PC-9 (cell line): ENCODE results near the gene IRAK2. TPM values are rescaled to one million over a fixed set of nuclear protein-coding genes. Genes with fewer than 3 reads are reported as not detected.

ENCODE experiments used
- Bru-seq: library from RNA; stranded (reverse); fragments of 400-500 nt; gene quantifications from one replicate; lab custom pipeline; 2021; lab: Mats Ljungman, UMichigan
- BruChase-seq, 2 experiments: library from RNA; stranded (reverse); fragments of 400-500 nt; gene quantifications; one replicate each; lab custom pipeline; 2021; lab: Mats Ljungman, UMichigan
- BruUV-seq: library from RNA; stranded (reverse); fragments of 400-500 nt; replicated peaks from 2 replicates; lab custom pipeline; 2021; lab: Mats Ljungman, UMichigan
- CTCF ChIA-PET: fragments of 300-600 bp; sonication (Branson Sonifier 250); formaldehyde crosslinking; loops from one replicate; lab custom pipeline; 2022; ENCODE audit warnings: antibody characterized with exemption; lab: Charles Lee
- POLR2A ChIA-PET: fragments of 300-600 bp; sonication (Branson Sonifier 250); formaldehyde crosslinking; loops from one replicate; lab custom pipeline; 2022; ENCODE audit warnings: antibody characterized with exemption; ENCODE audit not compliant: unreplicated experiment; lab: Charles Lee
- DNase-seq, 2 experiments: peaks; one replicate each; pipeline versions ENCODE4 v3.0.0 to v3.0.0-alpha.2; 2015 to 2022; ENCODE audit warnings: mixed read lengths in 1 of 2
- H2AFZ ChIP-seq: fragments of 200-600 bp; sonication (generic); 2 replicates; pipeline ENCODE4 v1.8.1; 2017; ENCODE audit warnings: antibody characterized with exemption
- H3F3A ChIP-seq: fragments of 200-600 bp; sonication (generic); 2 replicates; pipeline ENCODE4 v1.8.1; 2017; ENCODE audit warnings: antibody characterized with exemption, mild to moderate bottlenecking, low read depth; ENCODE audit not compliant: insufficient read depth
- H3K27ac ChIP-seq: fragments of 200-600 bp; sonication (generic); 2 replicates; pipeline ENCODE4 v1.6.1; 2016; ENCODE audit warnings: mixed run types
- H3K27me3 ChIP-seq: fragments of 200-600 bp; sonication (generic); 2 replicates; pipeline ENCODE4 v1.6.1; 2016; ENCODE audit warnings: low read depth, mixed run types; ENCODE audit not compliant: insufficient read depth
- H3K36me3 ChIP-seq: fragments of 200-600 bp; sonication (generic); 2 replicates; pipeline ENCODE4 v1.6.1; 2016; ENCODE audit warnings: low read depth, mixed run types
- H3K4me1 ChIP-seq: fragments of 200-600 bp; sonication (generic); replicated peaks from 2 replicates; pipeline ENCODE4 v1.6.1; 2016; ENCODE audit warnings: mixed run types; ENCODE audit not compliant: insufficient read depth
- H3K4me2 ChIP-seq: fragments of 200-600 bp; sonication (generic); 2 replicates; pipeline ENCODE4 v1.6.1; 2017; ENCODE audit warnings: mixed run types
- H3K4me3 ChIP-seq: fragments of 200-600 bp; sonication (generic); 2 replicates; pipeline ENCODE4 v1.6.1; 2016; ENCODE audit warnings: mixed run types
- H3K79me2 ChIP-seq: fragments of 200-600 bp; sonication (generic); 2 replicates; pipeline ENCODE4 v1.6.1; 2017; ENCODE audit warnings: low read depth, mixed run types
- H3K9me2 ChIP-seq: fragments of 200-600 bp; sonication (generic); 2 replicates; pipeline ENCODE4 v1.8.1; 2017; ENCODE audit warnings: mild to moderate bottlenecking; ENCODE audit not compliant: insufficient read depth
- H3K9me3 ChIP-seq: fragments of 200-600 bp; sonication (generic); 2 replicates; pipeline ENCODE4 v1.8.1; 2016; ENCODE audit warnings: low read depth; ENCODE audit not compliant: insufficient read depth
- H4K20me1 ChIP-seq: fragments of 200-600 bp; sonication (generic); 2 replicates; pipeline ENCODE4 v1.8.1; 2017; ENCODE audit not compliant: insufficient read depth
- EZH2 ChIP-seq: fragments of 200-600 bp; sonication (generic); IDR thresholded peaks from 2 replicates; pipeline ENCODE4 v1.8.0; 2017; ENCODE audit warnings: antibody characterized with exemption, low read depth
- intact Hi-C: fragments of 100-400 bp; cut with micrococcal nuclease; formaldehyde crosslinking; loops from one replicate; pipeline ENCODE4 v1.10.0; 2022; ENCODE audit not compliant: unreplicated experiment
- long read RNA-seq: library from polyadenylated mRNA; stranded (forward); transcript quantifications from one replicate; pipeline ENCODE4 v2.0.0, GENCODE V29; 2022
- total RNA-seq: library from RNA; stranded (reverse); gene quantifications from 2 replicates; pipeline ENCODE4 v1.2.3, GENCODE V29; 2021
- TF ChIP-seq, protein P1 (sequence below): fragments of 200-600 bp; sonication (generic); conservative IDR thresholded peaks from 2 replicates; pipeline ENCODE4 v1.6.1; 2017; ENCODE audit warnings: mixed run types, antibody characterized with exemption, mild to moderate bottlenecking, moderate library complexity

IRAK2 gene, protein sequence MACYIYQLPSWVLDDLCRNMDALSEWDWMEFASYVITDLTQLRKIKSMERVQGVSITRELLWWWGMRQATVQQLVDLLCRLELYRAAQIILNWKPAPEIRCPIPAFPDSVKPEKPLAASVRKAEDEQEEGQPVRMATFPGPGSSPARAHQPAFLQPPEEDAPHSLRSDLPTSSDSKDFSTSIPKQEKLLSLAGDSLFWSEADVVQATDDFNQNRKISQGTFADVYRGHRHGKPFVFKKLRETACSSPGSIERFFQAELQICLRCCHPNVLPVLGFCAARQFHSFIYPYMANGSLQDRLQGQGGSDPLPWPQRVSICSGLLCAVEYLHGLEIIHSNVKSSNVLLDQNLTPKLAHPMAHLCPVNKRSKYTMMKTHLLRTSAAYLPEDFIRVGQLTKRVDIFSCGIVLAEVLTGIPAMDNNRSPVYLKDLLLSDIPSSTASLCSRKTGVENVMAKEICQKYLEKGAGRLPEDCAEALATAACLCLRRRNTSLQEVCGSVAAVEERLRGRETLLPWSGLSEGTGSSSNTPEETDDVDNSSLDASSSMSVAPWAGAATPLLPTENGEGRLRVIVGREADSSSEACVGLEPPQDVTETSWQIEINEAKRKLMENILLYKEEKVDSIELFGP
- total RNA-seq (2.6 and 2.7 TPM in 2 replicates), Bru-seq, nascent RNA (percentile 46 among the genes with signal in this experiment), BruChase-seq, experiment 1, labeled RNA remaining after a 2-hour chase (percentile 54 among the genes with signal in this experiment), BruChase-seq, experiment 2, labeled RNA remaining after a 6-hour chase (percentile 50 among the genes with signal in this experiment)
- long read RNA-seq, transcript IRAK2-201 (13 exons, 3,483 nt): major isoform, 5 of 6 reads
- long read RNA-seq, partial matches to known transcripts: 0 of 6 reads
- long read RNA-seq, other reads (novel, unspliced or antisense): 1 of 6 reads

- peak within 1 kb of the TSS; percentile 99 for H2AFZ ChIP-seq
- peaks cover 14% of the 10 kb centered on the region for H3K9me3 ChIP-seq
- peaks cover 26% of the 10 kb centered on the region for H3K4me1 ChIP-seq
- ChIA-PET POLR2A (no interaction called here), CTCF (interaction anchor here (0.5 to 0.7 kb wide), 2 partner anchors 27 to 1747 kb away, joined by 3 to 4 read pairs; no protein-coding TSS in a partner anchor)
- H3K36me3 ChIP-seq: peaks cover 25% of the 10 kb centered on the region
- peak in 1 of 2 experiments; percentile 65 for DNase-seq
- no peaks in the 10 kb centered on the region for H3K27me3 ChIP-seq
- intact Hi-C loops: loop anchor here (1.0 to 2.0 kb wide), 2 partner anchors 40 to 61 kb away; no protein-coding TSS in a partner anchor
- BruUV-seq: TSS peak; percentile 42
- peak within 1 kb of the TSS; percentile 93 for H3K4me2 ChIP-seq
- peak within 1 kb of the TSS; percentile 50 for H3K27ac ChIP-seq
- no peaks in the 10 kb centered on the region for H4K20me1 ChIP-seq
- H3K79me2 ChIP-seq: peaks cover 45% of the 10 kb centered on the region
- H3F3A ChIP-seq: peaks cover 49% of the 10 kb centered on the region
- no peaks in the 10 kb centered on the region for H3K9me2 ChIP-seq
- peak within 1 kb of the TSS; percentile 99 for H3K4me3 ChIP-seq
- no peak for TF ChIP-seq EZH2
- TF ChIP-seq, protein P1, sequence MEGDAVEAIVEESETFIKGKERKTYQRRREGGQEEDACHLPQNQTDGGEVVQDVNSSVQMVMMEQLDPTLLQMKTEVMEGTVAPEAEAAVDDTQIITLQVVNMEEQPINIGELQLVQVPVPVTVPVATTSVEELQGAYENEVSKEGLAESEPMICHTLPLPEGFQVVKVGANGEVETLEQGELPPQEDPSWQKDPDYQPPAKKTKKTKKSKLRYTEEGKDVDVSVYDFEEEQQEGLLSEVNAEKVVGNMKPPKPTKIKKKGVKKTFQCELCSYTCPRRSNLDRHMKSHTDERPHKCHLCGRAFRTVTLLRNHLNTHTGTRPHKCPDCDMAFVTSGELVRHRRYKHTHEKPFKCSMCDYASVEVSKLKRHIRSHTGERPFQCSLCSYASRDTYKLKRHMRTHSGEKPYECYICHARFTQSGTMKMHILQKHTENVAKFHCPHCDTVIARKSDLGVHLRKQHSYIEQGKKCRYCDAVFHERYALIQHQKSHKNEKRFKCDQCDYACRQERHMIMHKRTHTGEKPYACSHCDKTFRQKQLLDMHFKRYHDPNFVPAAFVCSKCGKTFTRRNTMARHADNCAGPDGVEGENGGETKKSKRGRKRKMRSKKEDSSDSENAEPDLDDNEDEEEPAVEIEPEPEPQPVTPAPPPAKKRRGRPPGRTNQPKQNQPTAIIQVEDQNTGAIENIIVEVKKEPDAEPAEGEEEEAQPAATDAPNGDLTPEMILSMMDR: peak; percentile 74
These were observed at the start of gene IRAK2 for GRCh38 chr3:10164546-10165393. Gene IRAK2 (plus strand): TSS chr3:10164919. CDS start chr3:10164955, 36 bp downstream.

DNA sequence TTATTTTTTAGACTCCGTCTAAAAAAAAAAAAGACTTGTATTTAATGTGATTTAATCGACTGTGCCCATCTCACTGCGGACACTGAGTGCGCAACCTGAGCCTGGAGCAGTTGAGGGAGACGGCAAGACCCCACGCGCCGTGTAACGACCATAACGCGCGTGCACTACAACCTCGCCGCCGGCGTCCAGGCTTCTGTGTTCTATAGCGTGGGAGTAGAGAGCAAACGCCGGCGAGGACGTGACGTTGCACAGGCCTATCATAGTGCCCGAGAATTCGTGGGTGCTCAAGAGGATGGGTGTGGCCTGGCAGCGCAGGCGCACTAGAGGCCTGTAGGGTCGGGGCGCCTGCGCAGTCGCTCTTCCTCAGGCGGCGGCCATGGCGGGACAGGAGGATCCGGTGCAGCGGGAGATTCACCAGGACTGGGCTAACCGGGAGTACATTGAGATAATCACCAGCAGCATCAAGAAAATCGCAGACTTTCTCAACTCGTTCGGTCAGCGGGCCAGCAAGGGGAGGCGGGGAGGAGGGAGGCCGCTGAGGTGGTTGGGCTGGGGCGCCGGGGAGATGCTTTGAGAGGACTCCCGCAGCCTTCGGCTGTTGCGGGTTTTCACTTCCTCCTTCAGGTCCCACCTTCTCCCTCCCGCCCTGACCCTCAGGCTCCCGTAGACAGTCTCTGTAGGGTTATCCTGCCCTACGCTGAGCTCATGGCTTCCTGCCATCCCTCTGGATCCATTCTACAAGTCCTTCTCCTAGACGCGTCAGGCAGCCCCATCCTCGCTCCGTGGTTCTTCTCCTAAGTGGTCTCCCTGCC lies 49.2 kb upstream of the IRAK2 start, which contains the start of gene BRK1:
Gene BRK1 (plus strand): TSS at position 350 of the 812 bp plus-strand sequence. CDS start 27 bp downstream, at position 377.
- H2AFZ ChIP-seq: peak within 1 kb of the TSS; percentile 95
- TSS peak; percentile 39 for BruUV-seq
- H3K9me2 ChIP-seq: no peaks in the 10 kb centered on the region
- H3K4me1 ChIP-seq: peaks cover 8% of the 10 kb centered on the region
- peak within 1 kb of the TSS; percentile 41; the same call in 1 of the 2 replicates for H3K27ac ChIP-seq
- no peaks in the 10 kb centered on the region; the same call in 1 of the 2 replicates for H3F3A ChIP-seq
- TF ChIP-seq, protein P1: no peak
- no peak for TF ChIP-seq EZH2
- ChIA-PET CTCF (interaction anchor here (0.5 to 0.6 kb wide), 5 partner anchors 27 to 383 kb away, joined by 3 to 14 read pairs (median 5); no protein-coding TSS in a partner anchor), POLR2A (interaction anchor here (0.5 to 0.7 kb wide), 7 partner anchors 13 to 1025 kb away, joined by 3 to 16 read pairs (median 5); no protein-coding TSS in a partner anchor)
- H3K36me3 ChIP-seq: 0 out of 2 replicates have a peak, but pooled peaks cover 4% of the 10 kb centered on the region
- H3K4me3 ChIP-seq: peak within 1 kb of the TSS; percentile 75
- H4K20me1 ChIP-seq: peaks cover 13% of the 10 kb centered on the region; the same call in 1 of the 2 replicates
- peak within 1 kb of the TSS; percentile 88 for H3K4me2 ChIP-seq
- H3K79me2 ChIP-seq: peaks cover 50% of the 10 kb centered on the region
- H3K9me3 ChIP-seq: no peaks in the 10 kb centered on the region
- intact Hi-C loops: no loop called here
- peak; percentile 76 to 84 for DNase-seq
- H3K27me3 ChIP-seq: no peaks in the 10 kb centered on the region
